Stimulated activated memory B cell treated with anti-CD40 and anti-IgM and Interleukin-4, amounts not matched to agents 10 μg/mL and 1 μg/mL and 100 μg/mL, for 72 hours (primary cell): ENCODE measurements around the gene RNASEH2B.

ENCODE experiments used
- ATAC-seq: fragments of 150-1000 bp; cut with Tn5 transposase; 2 replicates; pipeline ENCODE4 v1.10.0; 2021
- H3K27ac Mint-ChIP-seq: one replicate; pipeline ENCODE4 v1.8.0; 2022; ENCODE audit warnings: mild to moderate bottlenecking, mixed read lengths
- H3K27me3 Mint-ChIP-seq: one replicate; pipeline ENCODE4 v1.8.0; 2022; ENCODE audit warnings: mixed read lengths
- H3K36me3 Mint-ChIP-seq: one replicate; pipeline ENCODE4 v1.8.0; 2022; ENCODE audit warnings: mixed read lengths
- H3K4me1 Mint-ChIP-seq: one replicate; pipeline ENCODE4 v1.8.0; 2022; ENCODE audit warnings: mixed read lengths
- H3K4me3 Mint-ChIP-seq: one replicate; pipeline ENCODE4 v1.8.0; 2022; ENCODE audit warnings: mild to moderate bottlenecking, moderate library complexity, mixed read lengths
- H3K9me3 Mint-ChIP-seq: one replicate; pipeline ENCODE4 v1.8.0; 2022; ENCODE audit warnings: mixed read lengths

The RNASEH2B gene

DNA sequence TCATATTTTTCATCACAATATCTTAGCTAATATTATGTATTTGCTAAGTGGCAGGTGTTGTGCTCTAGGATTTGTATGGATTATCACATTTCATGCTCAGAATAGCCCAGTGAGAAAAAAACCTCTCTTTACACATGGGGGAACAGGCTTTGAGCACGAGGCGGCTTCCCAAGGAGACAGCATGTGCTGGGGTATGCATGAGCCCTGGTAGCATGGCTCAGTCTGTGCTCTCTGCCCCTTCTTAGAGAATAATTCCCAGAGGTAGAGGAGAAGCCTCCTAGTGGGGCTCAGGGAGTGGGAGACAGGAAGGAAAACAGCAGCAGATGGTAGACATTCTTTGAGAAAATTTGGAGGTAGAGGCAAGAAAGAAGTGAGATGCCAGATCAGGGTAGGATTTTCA is 31.6 kb downstream of the RNASEH2B start:
- ATAC-seq: no peak
- Mint-ChIP-seq H3K27ac (no peak overlapping the region), H3K4me1 (peaks cover 1% of the 10 kb centered on the region), H3K4me3 (no peak overlapping the region), H3K9me3 (peaks cover 2% of the 10 kb centered on the region), H3K27me3 (no peaks in the 10 kb centered on the region), H3K36me3 (peaks cover 83% of the 10 kb centered on the region)

GRCh38 chr13:50942630-50943311 is 33.2 kb downstream of the RNASEH2B start:
- H3K4me3 Mint-ChIP-seq: no peak overlapping the region
- no peak for ATAC-seq
- H3K27ac Mint-ChIP-seq: no peak overlapping the region
- H3K27me3 Mint-ChIP-seq: no peaks in the 10 kb centered on the region
- H3K9me3 Mint-ChIP-seq: no peaks in the 10 kb centered on the region
- H3K36me3 Mint-ChIP-seq: peaks cover 78% of the 10 kb centered on the region
- peaks cover 6% of the 10 kb centered on the region for H3K4me1 Mint-ChIP-seq

DNA sequence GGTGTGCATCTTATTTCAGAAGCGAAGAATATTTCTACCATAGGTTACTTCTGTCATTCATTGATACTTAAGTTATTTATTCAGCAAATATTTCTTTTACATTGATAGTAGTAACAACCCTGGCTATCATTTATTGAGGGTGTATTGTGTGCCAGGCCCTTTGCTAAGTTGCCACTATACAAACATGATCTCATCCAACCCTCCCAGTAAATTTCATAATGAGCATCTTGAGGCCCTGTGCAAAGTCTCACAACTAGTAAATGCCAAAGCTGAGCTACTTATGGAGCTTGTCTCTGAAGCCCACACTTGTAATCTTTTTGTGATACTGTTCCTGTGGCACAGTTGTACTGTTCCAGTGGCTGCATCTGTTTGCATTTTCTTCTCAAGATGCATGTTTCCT is 36.1 kb downstream of the RNASEH2B start:
- H3K27me3 Mint-ChIP-seq: no peaks in the 10 kb centered on the region
- no peaks in the 10 kb centered on the region for H3K9me3 Mint-ChIP-seq
- H3K27ac Mint-ChIP-seq: no peak overlapping the region
- H3K4me1 Mint-ChIP-seq: peaks cover 6% of the 10 kb centered on the region
- peaks cover 77% of the 10 kb centered on the region for H3K36me3 Mint-ChIP-seq
- no peak for ATAC-seq
- no peak overlapping the region for H3K4me3 Mint-ChIP-seq

- Mint-ChIP-seq H3K4me1 (peaks cover 6% of the 10 kb centered on the region), H3K27ac (no peak overlapping the region), H3K9me3 (no peaks in the 10 kb centered on the region), H3K27me3 (no peaks in the 10 kb centered on the region), H3K4me3 (no peak overlapping the region), H3K36me3 (peaks cover 65% of the 10 kb centered on the region)
- ATAC-seq: no peak
Measured at GRCh38 chr13:50948601-50949000, 39.0 kb downstream of the RNASEH2B start.

- no peak overlapping the region for H3K27ac Mint-ChIP-seq
- no peaks in the 10 kb centered on the region for H3K27me3 Mint-ChIP-seq
- no peak overlapping the region for H3K4me3 Mint-ChIP-seq
- peaks cover 6% of the 10 kb centered on the region for H3K4me1 Mint-ChIP-seq
- H3K36me3 Mint-ChIP-seq: peaks cover 57% of the 10 kb centered on the region
- H3K9me3 Mint-ChIP-seq: no peaks in the 10 kb centered on the region
- no peak for ATAC-seq
Measured at GRCh38 chr13:50950849-50951248, 41.3 kb downstream of the RNASEH2B start.

- H3K9me3 Mint-ChIP-seq: no peaks in the 10 kb centered on the region
- H3K36me3 Mint-ChIP-seq: peaks cover 57% of the 10 kb centered on the region
- no peaks in the 10 kb centered on the region for H3K27me3 Mint-ChIP-seq
- no peak overlapping the region for H3K27ac Mint-ChIP-seq
- peaks cover 2% of the 10 kb centered on the region for H3K4me1 Mint-ChIP-seq
- no peak overlapping the region for H3K4me3 Mint-ChIP-seq
- ATAC-seq: no peak
Measured at GRCh38 chr13:50951366-50951765, 41.8 kb downstream of the RNASEH2B start.

DNA sequence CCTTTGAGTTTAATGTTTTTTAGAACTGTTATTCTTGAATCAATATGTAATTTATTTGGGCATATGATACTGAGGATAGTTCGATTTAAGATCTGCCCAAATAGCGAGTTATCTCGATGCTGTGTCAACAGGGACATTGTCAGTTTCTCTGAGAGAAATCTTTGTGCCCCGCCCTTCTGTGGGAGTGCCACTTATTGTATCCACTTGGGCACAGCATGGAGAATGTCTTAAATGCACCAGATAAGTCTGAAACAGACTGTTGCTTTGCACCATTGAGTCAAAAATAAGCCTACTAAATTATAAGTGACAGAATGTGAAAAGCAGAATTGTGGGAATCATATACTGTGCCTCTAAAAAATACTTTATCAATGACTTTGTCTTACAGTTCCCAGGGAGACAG is 45.6 kb downstream of the RNASEH2B start:
- Mint-ChIP-seq H3K27me3 (no peaks in the 10 kb centered on the region), H3K27ac (no peak overlapping the region), H3K4me3 (no peak overlapping the region), H3K9me3 (no peaks in the 10 kb centered on the region), H3K4me1 (peaks cover 7% of the 10 kb centered on the region), H3K36me3 (peaks cover 60% of the 10 kb centered on the region)
- ATAC-seq: no peak

- H3K36me3 Mint-ChIP-seq: peaks cover 55% of the 10 kb centered on the region
- ATAC-seq: no peak
- H3K4me1 Mint-ChIP-seq: peaks cover 7% of the 10 kb centered on the region
- no peak overlapping the region for H3K27ac Mint-ChIP-seq
- no peaks in the 10 kb centered on the region for H3K9me3 Mint-ChIP-seq
- no peak overlapping the region for H3K4me3 Mint-ChIP-seq
- H3K27me3 Mint-ChIP-seq: no peaks in the 10 kb centered on the region
Measured at GRCh38 chr13:50955798-50956197, 46.2 kb downstream of the RNASEH2B start.

- Mint-ChIP-seq H3K4me3 (no peak overlapping the region), H3K4me1 (peaks cover 7% of the 10 kb centered on the region), H3K27ac (no peak overlapping the region), H3K9me3 (no peaks in the 10 kb centered on the region), H3K27me3 (no peaks in the 10 kb centered on the region), H3K36me3 (peaks cover 59% of the 10 kb centered on the region)
- no peak for ATAC-seq
Measured at GRCh38 chr13:50957620-50958019, 48.0 kb downstream of the RNASEH2B start.

GRCh38 chr13:50969691-50970090 is 60.1 kb downstream of the RNASEH2B start:
- Mint-ChIP-seq H3K4me1 (no peaks in the 10 kb centered on the region), H3K27ac (no peak overlapping the region), H3K9me3 (no peaks in the 10 kb centered on the region), H3K4me3 (no peak overlapping the region), H3K27me3 (no peaks in the 10 kb centered on the region), H3K36me3 (peaks cover 58% of the 10 kb centered on the region)
- no peak for ATAC-seq

DNA sequence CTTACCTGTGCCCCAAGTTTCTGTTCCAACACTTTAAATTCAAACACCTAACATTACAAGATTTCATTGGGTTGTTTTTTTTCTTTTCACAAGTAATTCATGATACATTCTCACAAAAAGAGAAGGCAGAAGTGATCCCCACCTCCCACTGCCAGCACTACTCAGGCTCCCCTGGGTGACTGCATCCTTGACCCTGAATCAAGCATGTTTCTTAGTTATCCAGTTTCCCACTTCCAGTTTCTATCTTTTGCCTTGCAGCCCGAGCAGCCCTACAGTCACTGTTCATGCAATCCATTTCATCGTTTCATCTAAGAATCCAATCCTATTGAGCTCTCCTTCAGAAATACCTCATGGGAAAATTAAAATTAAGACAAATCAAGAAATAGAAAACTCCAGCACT is 61.4 kb downstream of the RNASEH2B start:
- Mint-ChIP-seq H3K36me3 (peaks cover 64% of the 10 kb centered on the region), H3K4me1 (no peaks in the 10 kb centered on the region), H3K9me3 (no peaks in the 10 kb centered on the region), H3K4me3 (no peak overlapping the region), H3K27ac (no peak overlapping the region), H3K27me3 (no peaks in the 10 kb centered on the region)
- no peak for ATAC-seq

DNA sequence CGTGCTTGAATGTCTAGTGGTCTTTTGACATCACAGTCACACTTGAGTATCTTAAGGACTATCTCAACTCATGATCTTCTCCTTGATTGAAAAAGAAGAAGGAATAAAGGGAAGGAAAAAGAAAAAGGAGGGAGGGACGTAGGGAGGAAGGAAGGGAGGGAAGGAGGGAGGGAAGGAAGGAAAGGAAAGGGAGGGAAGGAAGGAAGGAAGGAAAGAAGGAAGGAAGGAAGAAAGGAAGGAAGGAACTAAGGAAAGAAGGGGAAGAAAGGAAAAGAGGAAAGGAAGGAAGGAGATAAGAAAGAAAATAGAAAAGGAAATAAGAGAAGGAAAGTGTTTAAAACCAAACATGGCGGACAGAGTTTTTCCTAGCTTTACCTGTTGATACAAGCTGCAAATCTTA is 64.7 kb downstream of the RNASEH2B start:
- no peak for ATAC-seq
- Mint-ChIP-seq H3K36me3 (peaks cover 70% of the 10 kb centered on the region), H3K4me1 (no peaks in the 10 kb centered on the region), H3K4me3 (no peak overlapping the region), H3K27ac (no peak overlapping the region), H3K27me3 (no peaks in the 10 kb centered on the region), H3K9me3 (no peaks in the 10 kb centered on the region)

DNA sequence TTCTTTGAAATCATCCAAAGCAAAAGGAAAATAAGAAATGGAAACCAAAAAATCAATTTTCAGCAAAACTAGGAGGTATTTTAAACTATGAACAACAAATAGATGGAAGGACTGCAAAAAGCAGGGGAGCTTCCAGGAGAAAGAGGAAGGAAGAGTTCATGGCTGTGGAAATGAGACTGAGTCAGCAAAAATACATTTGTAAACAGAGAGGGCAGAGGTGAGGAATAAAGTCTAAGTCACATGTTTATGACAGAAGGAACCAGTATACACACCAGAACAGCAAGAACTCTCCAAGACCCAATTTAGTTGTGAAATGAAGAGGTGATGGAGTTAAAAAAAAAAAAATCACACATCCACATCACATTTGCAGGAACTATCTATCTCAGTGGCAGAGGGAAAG is 69.6 kb downstream of the RNASEH2B start:
- H3K4me3 Mint-ChIP-seq: no peak overlapping the region
- no peaks in the 10 kb centered on the region for H3K27me3 Mint-ChIP-seq
- no peaks in the 10 kb centered on the region for H3K4me1 Mint-ChIP-seq
- no peak overlapping the region for H3K27ac Mint-ChIP-seq
- no peak for ATAC-seq
- no peaks in the 10 kb centered on the region for H3K9me3 Mint-ChIP-seq
- H3K36me3 Mint-ChIP-seq: peaks cover 47% of the 10 kb centered on the region

DNA sequence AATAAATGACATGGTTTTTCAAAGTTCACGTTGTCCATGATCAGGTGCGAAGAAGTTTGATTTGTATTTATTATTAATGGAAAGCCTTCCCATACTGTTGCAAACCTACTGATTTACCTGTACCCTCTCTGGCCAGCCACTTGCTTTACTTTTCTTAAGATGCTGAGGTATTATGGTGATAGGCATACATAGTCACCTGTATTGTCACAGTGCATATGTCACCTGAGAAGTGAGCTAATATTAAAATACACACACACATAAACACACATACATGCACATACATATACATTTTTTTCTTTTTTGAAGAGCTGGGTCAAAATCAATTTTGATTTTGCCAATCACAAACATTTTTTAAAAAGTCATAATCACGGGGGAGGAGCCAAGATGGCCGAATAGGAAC is 72.1 kb downstream of the RNASEH2B start:
- no peak overlapping the region for H3K27ac Mint-ChIP-seq
- H3K4me3 Mint-ChIP-seq: peak overlapping the region; percentile 63
- H3K36me3 Mint-ChIP-seq: peaks cover 26% of the 10 kb centered on the region
- H3K27me3 Mint-ChIP-seq: no peaks in the 10 kb centered on the region
- H3K9me3 Mint-ChIP-seq: no peaks in the 10 kb centered on the region
- H3K4me1 Mint-ChIP-seq: no peaks in the 10 kb centered on the region
- no peak for ATAC-seq

DNA sequence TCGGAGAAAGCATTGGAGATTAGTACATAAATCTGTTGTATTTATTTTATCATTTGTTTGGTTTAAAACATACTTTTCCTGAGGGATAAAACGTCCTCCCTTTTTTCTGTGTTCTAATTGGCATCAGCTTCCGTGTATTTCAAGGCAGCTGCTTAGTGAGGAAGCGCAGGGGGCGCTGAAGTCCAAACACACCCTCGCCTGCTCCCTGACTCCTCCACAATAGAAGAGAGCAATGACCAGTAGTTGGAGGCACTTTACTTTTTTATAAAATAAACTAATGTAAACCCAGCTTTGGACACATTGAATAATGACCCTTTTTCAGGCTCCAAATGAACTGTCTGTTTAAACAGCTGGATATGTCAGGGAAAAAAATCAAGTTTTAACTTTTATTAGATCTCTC is 79.9 kb downstream of the RNASEH2B start:
- Mint-ChIP-seq H3K4me3 (no peak overlapping the region), H3K27me3 (no peaks in the 10 kb centered on the region), H3K9me3 (no peaks in the 10 kb centered on the region), H3K27ac (no peak overlapping the region), H3K36me3 (no peaks in the 10 kb centered on the region), H3K4me1 (peaks cover 20% of the 10 kb centered on the region)
- no peak for ATAC-seq

GRCh38 chr13:50990065-50990817 is 80.7 kb downstream of the RNASEH2B start:
- no peak overlapping the region for H3K4me3 Mint-ChIP-seq
- H3K9me3 Mint-ChIP-seq: no peaks in the 10 kb centered on the region
- H3K27ac Mint-ChIP-seq: peak overlapping the region; percentile 65
- H3K36me3 Mint-ChIP-seq: no peaks in the 10 kb centered on the region
- no peak for ATAC-seq
- peaks cover 20% of the 10 kb centered on the region for H3K4me1 Mint-ChIP-seq
- no peaks in the 10 kb centered on the region for H3K27me3 Mint-ChIP-seq
